Spinal cord (tissue), 10 donors: ENCODE results near the gene BAZ1B. TPM values are rescaled to one million over a fixed set of nuclear protein-coding genes. Genes with fewer than 3 reads are reported as not detected.

Experiments used
- DNase-seq, 6 donors: peaks; one replicate each; pipeline versions ENCODE4 v3.0.0 to v3.0.0-alpha.2; 2013 to 2015; ENCODE audit warnings: low spot score in 6 of 6, low read depth in 4 of 6
- H3K27ac ChIP-seq: one replicate; pipeline ENCODE4 v1.5.1; 2013; ENCODE audit warnings: low read depth, low read length, control low read depth
- H3K27me3 ChIP-seq: one replicate; pipeline ENCODE4 v1.6.1; 2013; ENCODE audit warnings: low read length; ENCODE audit not compliant: control insufficient read depth, insufficient read depth
- H3K36me3 ChIP-seq: one replicate; pipeline ENCODE4 v1.6.1; 2013; ENCODE audit warnings: low read length; ENCODE audit not compliant: control insufficient read depth, insufficient read depth
- H3K4me1 ChIP-seq: one replicate; pipeline ENCODE4 v1.6.1; 2013; ENCODE audit warnings: low read length; ENCODE audit not compliant: control insufficient read depth, insufficient read depth
- H3K4me3 ChIP-seq: one replicate; pipeline ENCODE4 v1.5.1; 2013; ENCODE audit warnings: low read depth, low read length, control low read depth
- H3K9me3 ChIP-seq: one replicate; pipeline ENCODE4 v1.6.1; 2013; ENCODE audit warnings: low read length; ENCODE audit not compliant: control insufficient read depth, insufficient read depth
- WGBS: methylation state at CpG from one replicate; pipeline ENCODE4 v1.1.5; 2013; ENCODE audit warnings: missing lambda C conversion rate; ENCODE audit not compliant: insufficient coverage; 5-methylcytosine and 5-hydroxymethylcytosine counted together
- polyA plus RNA-seq, 2 donors: library from polyadenylated mRNA; unstranded; fragments of 120-200 nt; gene quantifications; one replicate each; pipeline ENCODE4 v1.2.1, GENCODE V29; 2013; ENCODE audit not compliant: insufficient read length in 2 of 2
- total RNA-seq, 2 donors: library from RNA; depleted of rRNA in 1 of 2; stranded (reverse); fragments of 120-200 nt in 1 of 2; fragments of >200 nt in 1 of 2; gene quantifications; one replicate each; pipeline versions ENCODE4 v1.2.3 to v1.2.4, GENCODE V29; 2013 to 2014
- donor health status: healthy.

BAZ1B gene
- total and polyA plus RNA-seq, 4 donors = 42.8 to 63.9 (median 50.1) TPM

DNA sequence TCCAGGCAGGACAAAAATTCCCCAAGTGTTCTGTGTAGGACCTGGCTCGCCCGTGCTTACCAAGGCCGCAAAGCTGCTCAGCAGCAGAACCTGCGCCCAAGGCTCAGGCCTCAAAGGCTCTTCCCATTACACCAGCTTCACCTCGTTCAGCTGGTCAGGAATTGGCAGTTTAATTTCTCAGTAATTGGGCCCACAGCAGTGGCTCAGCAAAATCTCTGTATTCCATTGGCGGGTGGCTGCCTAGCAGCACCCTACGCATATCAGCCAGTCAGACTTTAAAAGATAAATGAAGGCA is 82.7 kb downstream of the BAZ1B start:
- Histone ChIP-seq H3K27ac (no peak overlapping the region), H3K4me3 (no peak overlapping the region), H3K27me3 (no peaks in the 10 kb centered on the region), H3K36me3 (peaks cover 54% of the 10 kb centered on the region), H3K4me1 (peaks cover 43% of the 10 kb centered on the region), H3K9me3 (no peaks in the 10 kb centered on the region)
- WGBS = 78% methylated on average over 5 of the region's 7 CpGs
- no peak for DNase-seq

DNA sequence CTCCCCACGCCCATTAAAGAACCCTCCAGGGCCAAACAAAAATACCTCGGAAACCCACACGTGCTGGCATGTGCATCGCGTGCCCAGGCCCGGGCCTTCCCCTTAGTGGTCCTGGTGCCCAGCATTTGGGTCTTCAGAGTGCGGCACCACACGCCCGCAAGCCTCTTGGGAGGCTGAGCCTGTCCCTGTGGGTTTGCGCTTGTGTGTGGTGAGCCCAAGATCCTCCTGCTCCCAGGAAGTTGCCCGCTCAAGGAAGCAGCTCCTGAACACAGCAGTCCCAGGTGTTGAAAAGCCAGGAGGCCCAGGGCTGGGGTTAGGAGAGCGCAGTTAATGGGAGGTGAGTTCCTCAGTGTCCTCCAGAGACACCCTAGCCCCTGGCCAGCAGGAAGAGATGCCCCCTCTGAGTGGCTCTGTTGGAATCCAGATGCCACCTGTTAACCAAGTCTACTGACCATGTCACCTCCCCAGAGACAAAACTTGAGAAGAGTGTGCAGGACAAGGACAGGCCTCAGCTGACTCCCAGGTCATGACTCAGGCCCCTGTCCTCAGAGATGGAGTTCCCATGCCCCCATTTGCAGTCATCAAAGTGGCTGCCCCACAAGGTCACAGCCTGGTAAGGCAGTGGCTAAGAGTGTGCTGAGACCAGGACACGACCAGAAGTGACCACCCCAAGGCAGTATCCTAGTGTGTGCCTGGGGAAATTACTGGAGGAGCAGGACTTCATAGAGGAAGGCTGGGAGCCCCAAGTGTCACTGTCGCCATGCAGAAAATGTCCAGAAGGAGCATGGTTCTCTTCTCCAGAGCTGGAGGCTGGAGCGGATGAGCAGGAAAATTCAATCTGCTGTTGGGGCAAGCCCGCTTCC is 83.3 kb downstream of the BAZ1B start:
- whole genome bisulfite sequencing = 81% methylated on average over 14 of the region's 16 CpGs
- DNase-seq = no peak
- H3K36me3 ChIP-seq = peaks cover 49% of the 10 kb centered on the region

DNA sequence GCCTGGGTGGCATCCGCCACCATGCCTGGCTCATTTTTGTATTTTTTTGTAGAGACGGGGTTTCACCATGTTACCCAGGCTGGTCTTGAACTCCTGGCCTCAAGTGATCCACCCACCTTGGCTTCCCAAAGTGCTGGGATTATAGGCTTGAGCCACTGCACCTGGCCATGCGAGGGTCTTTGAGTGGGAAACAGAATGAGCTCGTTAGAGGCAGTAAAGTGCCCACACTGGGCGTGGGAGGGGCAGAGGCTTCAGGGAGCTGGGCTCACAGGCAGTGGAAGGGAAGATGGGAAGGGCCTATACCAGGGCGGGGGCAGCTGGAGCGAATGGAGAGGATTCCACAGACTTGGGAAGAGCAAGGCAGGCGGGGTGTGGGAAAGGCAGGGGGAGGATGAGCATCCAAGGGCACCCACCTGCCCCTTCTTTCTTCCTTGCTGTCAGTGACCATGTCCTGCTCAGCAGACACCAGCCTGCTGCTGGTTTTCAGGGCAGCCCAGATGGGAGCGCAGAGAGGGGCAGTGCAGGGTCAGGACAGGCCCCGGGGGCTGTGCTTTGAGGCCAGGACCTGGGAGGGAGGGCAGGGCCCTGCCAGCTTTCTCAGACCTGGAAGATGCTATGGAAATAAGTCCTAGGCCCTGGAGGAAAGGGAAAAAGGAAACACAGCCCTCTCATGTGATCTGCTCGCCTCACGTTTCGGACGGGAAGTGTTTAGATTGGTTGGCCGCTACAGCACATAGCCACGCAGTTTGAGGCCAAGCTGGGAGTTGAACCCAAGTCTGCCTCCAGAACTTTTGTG is 84.3 kb downstream of the BAZ1B start:
- peaks cover 47% of the 10 kb centered on the region for H3K4me1 ChIP-seq
- H3K27ac ChIP-seq = peak overlapping the region; percentile 22

More for the DNA sequence above, 83.3 kb downstream of the BAZ1B start:
- Histone ChIP-seq H3K27ac (no peak overlapping the region), H3K4me3 (no peak overlapping the region), H3K9me3 (no peaks in the 10 kb centered on the region), H3K27me3 (no peaks in the 10 kb centered on the region), H3K4me1 (peaks cover 45% of the 10 kb centered on the region)

DNA sequence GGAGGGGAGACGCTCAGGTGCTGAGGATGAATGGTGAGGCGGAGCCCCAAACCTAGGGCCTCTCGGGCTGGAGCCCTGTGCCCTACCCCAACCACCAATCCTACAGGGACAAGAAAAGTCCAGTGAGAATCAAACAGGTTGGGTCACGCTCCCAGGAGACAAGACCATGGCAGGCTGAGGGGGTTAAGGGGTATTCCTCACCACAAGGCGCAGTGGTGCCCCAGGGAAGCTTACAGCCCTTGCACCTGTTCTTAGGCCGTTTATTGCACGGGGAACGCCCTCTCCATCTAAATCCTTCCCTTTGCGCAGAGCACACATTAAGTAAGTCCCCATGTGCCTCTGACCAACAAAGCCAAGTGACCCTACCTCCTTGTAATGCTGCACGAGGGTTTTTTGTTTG is 85.0 kb downstream of the BAZ1B start:
- no peak for DNase-seq
- Histone ChIP-seq H3K27me3 (no peaks in the 10 kb centered on the region), H3K9me3 (no peaks in the 10 kb centered on the region), H3K27ac (no peak overlapping the region), H3K36me3 (peaks cover 33% of the 10 kb centered on the region), H3K4me3 (no peak overlapping the region), H3K4me1 (peaks cover 42% of the 10 kb centered on the region)
- WGBS = 74% methylated on average over 5 of the region's 10 CpGs

More for the DNA sequence above, 84.3 kb downstream of the BAZ1B start:
- WGBS = 54% methylated on average over 16 of the region's 16 CpGs
- Histone ChIP-seq H3K4me3 (no peak overlapping the region), H3K9me3 (no peaks in the 10 kb centered on the region), H3K36me3 (peaks cover 40% of the 10 kb centered on the region), H3K27me3 (no peaks in the 10 kb centered on the region)
- no peak for DNase-seq

DNA sequence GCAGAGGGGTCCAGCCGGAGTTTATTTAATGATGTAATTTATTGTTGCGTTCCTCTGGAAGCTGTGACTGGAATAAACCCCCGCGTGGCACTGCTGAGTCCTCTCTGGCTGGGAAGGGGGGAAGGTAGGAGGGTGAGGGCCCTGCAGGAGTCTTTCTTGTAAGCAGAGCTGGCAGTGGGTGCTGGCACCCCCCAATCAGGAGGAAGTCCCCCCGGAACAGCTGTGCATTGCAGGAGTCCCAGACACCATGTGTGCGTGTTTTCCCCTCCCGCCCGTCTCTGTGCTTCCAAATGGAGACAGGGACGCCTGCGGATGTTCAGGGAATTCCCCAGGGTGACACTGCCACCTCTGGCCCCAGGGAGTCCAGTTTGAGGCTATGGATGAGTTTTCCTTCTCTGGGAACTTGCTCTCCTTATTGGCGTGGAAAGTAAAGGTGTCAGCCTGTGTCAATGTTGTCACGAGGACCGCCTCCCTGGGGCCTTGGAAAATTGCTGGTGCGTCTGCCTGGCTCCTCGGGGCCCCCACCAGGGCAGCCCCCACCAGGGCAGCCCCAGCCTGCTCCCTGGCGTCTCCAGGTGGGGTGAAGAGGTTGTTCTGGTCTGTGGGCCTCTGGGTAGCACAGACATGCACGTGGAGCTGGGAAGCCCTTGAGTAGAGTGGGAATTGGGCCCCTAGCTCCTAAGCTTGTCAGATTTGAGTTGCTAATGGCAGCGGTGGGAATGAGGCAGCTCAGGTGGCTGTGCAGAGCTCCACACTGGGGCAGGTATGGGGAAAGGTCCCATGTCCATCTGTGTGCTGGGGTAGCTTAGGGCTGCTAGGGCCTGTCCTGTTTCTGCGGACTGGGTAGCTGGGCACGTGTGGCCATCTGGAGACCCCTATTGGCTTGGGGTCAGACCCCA is 85.8 kb downstream of the BAZ1B start:
- Histone ChIP-seq H3K4me3 (no peak overlapping the region), H3K36me3 (peaks cover 27% of the 10 kb centered on the region), H3K4me1 (peaks cover 42% of the 10 kb centered on the region), H3K27me3 (no peaks in the 10 kb centered on the region), H3K27ac (no peak overlapping the region), H3K9me3 (no peaks in the 10 kb centered on the region)
- DNase-seq = peak in 2 of 6 donors; percentile 43 to 48
- WGBS = 44% methylated on average over 15 of the region's 20 CpGs

DNA sequence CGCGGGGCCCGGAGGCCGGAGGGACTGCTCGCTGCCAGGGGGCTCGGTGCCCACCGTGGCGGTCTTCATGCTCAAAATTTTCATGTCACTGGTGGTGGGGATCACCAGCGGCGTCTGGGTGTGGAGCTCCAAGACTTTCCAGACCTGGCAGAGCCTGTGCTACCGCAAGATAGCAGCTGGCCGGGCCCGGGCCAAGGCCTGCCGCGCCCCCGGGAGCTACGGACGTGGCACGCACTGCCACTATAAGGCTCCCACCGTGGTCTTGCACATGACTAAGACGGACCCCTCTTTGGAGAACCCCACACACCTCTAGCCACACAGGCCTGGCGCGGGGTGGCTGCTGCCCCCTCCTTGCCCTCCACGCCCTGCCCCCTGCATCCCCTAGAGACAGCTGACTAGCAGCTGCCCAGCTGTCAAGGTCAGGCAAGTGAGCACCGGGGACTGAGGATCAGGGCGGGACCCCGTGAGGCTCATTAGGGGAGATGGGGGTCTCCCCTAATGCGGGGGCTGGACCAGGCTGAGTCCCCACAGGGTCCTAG is 86.6 kb downstream of the BAZ1B start:
- Histone ChIP-seq H3K4me1 (peaks cover 46% of the 10 kb centered on the region), H3K27ac (no peak overlapping the region), H3K36me3 (peaks cover 24% of the 10 kb centered on the region), H3K27me3 (no peaks in the 10 kb centered on the region), H3K9me3 (no peaks in the 10 kb centered on the region), H3K4me3 (no peak overlapping the region)
- WGBS = 77% methylated on average over 25 of the region's 28 CpGs
- no peak for DNase-seq

DNA sequence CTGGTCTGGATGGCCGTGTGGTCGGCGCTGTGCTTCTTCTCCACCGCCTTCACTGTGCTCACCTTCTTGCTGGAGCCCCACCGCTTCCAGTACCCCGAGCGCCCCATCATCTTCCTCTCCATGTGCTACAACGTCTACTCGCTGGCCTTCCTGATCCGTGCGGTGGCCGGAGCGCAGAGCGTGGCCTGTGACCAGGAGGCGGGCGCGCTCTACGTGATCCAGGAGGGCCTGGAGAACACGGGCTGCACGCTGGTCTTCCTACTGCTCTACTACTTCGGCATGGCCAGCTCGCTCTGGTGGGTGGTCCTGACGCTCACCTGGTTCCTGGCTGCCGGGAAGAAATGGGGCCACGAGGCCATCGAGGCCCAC is 87.4 kb downstream of the BAZ1B start:
- WGBS = 96% methylated on average over 26 of the region's 26 CpGs

DNA sequence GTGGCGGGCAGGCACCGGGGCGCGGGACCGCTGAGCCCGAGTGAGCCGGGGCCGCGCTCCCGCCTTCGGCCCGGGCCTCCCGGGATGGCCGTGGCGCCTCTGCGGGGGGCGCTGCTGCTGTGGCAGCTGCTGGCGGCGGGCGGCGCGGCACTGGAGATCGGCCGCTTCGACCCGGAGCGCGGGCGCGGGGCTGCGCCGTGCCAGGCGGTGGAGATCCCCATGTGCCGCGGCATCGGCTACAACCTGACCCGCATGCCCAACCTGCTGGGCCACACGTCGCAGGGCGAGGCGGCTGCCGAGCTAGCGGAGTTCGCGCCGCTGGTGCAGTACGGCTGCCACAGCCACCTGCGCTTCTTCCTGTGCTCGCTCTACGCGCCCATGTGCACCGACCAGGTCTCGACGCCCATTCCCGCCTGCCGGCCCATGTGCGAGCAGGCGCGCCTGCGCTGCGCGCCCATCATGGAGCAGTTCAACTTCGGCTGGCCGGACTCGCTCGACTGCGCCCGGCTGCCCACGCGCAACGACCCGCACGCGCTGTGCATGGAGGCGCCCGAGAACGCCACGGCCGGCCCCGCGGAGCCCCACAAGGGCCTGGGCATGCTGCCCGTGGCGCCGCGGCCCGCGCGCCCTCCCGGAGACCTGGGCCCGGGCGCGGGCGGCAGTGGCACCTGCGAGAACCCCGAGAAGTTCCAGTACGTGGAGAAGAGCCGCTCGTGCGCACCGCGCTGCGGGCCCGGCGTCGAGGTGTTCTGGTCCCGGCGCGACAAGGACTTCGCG is 88.0 kb downstream of the BAZ1B start:
- Histone ChIP-seq H3K27ac (no peak overlapping the region), H3K9me3 (no peaks in the 10 kb centered on the region), H3K4me1 (peaks cover 56% of the 10 kb centered on the region), H3K36me3 (peaks cover 13% of the 10 kb centered on the region), H3K4me3 (no peak overlapping the region), H3K27me3 (no peaks in the 10 kb centered on the region)
- WGBS = 27% methylated on average over 110 of the region's 110 CpGs
- peak in 2 of 6 donors; percentile 43 to 53 for DNase-seq

More for the DNA sequence above, 87.4 kb downstream of the BAZ1B start:
- Histone ChIP-seq H3K9me3 (no peaks in the 10 kb centered on the region), H3K4me3 (no peak overlapping the region), H3K36me3 (peaks cover 18% of the 10 kb centered on the region), H3K27ac (no peak overlapping the region), H3K4me1 (peaks cover 50% of the 10 kb centered on the region), H3K27me3 (no peaks in the 10 kb centered on the region)
- no peak for DNase-seq
